ENCODE results near the gene NUP107.

- TF ChIP-seq CTCF (IDR thresholded peaks at IDR 0.05) (no peak), EZH2 (IDR thresholded peaks at IDR 0.05; ENCODE audit: borderline replicate concordance, insufficient read depth, low read depth, low read length, poor library complexity, severe bottlenecking) (no peak)
Measured at GRCh38 chr12:68743356-68743755, 56.6 kb downstream of the NUP107 start.
